ENCODE data around the gene TRIOBP.

- TF ChIP-seq PRDM6 (tag by site-specific recombination; IDR thresholded peaks at IDR 0.05): no peak
- no peak for TF ChIP-seq PRDM1 (tag by site-specific recombination; IDR thresholded peaks at IDR 0.05)
- TF ChIP-seq CTCF (tag by site-specific recombination; IDR thresholded peaks at IDR 0.05): no peak
Observed at GRCh38 chr22:37803195-37803638, 106.4 kb downstream of the TRIOBP start.

Measured in HEK293 (cell line).